H1 (cell line): Measurements from ENCODE around the gene DOCK8. TPM values are rescaled to one million over a fixed set of nuclear protein-coding genes. Genes with fewer than 3 reads are reported as not detected.

ENCODE experiments used
- SIX5 ChIP-seq: IDR thresholded peaks from 2 replicates; pipeline ENCODE4 v1.6.1; 2011; ENCODE audit warnings: mild to moderate bottlenecking, low read depth, low read length
- SP1 ChIP-seq: IDR thresholded peaks from 2 replicates; pipeline ENCODE4 v1.6.1; 2011; ENCODE audit warnings: low read depth, low read length
- TAF1 ChIP-seq: IDR thresholded peaks from 2 replicates; pipeline ENCODE4 v1.6.1; 2011; ENCODE audit warnings: mild to moderate bottlenecking, low read depth, low read length
- TCF12 ChIP-seq: IDR thresholded peaks from 2 replicates; pipeline ENCODE4 v1.6.1; 2011; ENCODE audit warnings: low read depth, mild to moderate bottlenecking, low read length
- polyA plus RNA-seq, 7 experiments: library from polyadenylated mRNA; depleted of rRNA in 3 of 7; stranded (reverse) in 5 of 7; unstranded in 2 of 7; fragments of >200 nt in 5 of 7; fragments of 200-250 nt in 2 of 7; gene quantifications; 1 replicate in 5 of 7; 2 replicates in 1 of 7; 4 replicates in 1 of 7; pipeline versions ENCODE4 v1.2.1 to v1.2.3, GENCODE V29; 2011 to 2013; ENCODE audit warnings: missing spikeins in 2 of 7, mixed read lengths in 2 of 7
- total RNA-seq: library from RNA; stranded (reverse); fragmentation: NEBNext Ultra II Directional; extraction: Animal tissue kit (Norgen Biotek cat#: 25700); gene quantifications from 2 replicates; pipeline ENCODE4 v1.2.1, GENCODE V29; 2021

DOCK8 gene
- total and polyA plus RNA-seq, 2 of the 8 experiments (the other 6 are each of a cell fraction or from before 2014, with no cell fraction given), result 0.57 to 2.0 TPM

DNA sequence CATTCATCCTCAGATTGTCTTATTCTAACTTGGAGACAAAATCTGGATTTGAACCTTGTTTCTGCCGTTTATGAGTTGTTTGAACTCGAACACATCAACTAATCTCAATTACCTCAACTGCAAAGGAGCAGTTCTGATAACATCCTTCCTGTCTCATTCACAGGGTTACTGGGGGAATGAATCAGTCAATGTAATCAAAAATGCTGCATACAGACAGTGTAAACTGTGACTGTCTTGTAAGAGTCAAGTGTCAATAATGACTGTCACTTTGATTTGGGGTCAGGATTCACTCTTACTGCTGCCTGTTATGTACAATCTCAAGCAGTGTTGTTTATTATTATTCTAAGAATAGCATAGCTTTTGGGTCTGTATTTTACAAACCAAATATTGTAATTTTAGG is 273.8 kb downstream of the DOCK8 start (continued):
- no peak for TF ChIP-seq TCF12
- TF ChIP-seq SP1, result no peak
- no peak for TF ChIP-seq SIX5
- no peak for TF ChIP-seq TAF1
